GM12872 (cell line): ENCODE measurements around the gene BCAS4.

Source experiments
- CTCF ChIP-seq: IDR thresholded peaks from 3 replicates; pipeline ENCODE4 v1.5.1; 2011; ENCODE audit warnings: low read depth, mild to moderate bottlenecking, low read length, moderate library complexity; ENCODE audit not compliant: insufficient read depth

BCAS4 gene

GRCh38 chr20:50916934-50917333, 122.1 kb downstream of the BCAS4 start:
- no peak for TF ChIP-seq CTCF

GRCh38 chr20:50918403-50918802, 123.5 kb downstream of the BCAS4 start:
- no peak for TF ChIP-seq CTCF

- TF ChIP-seq CTCF = no peak
Observed at GRCh38 chr20:50919567-50919966, 124.7 kb downstream of the BCAS4 start.

GRCh38 chr20:50920997-50921396, 126.1 kb downstream of the BCAS4 start:
- TF ChIP-seq CTCF = no peak

GRCh38 chr20:50921803-50922501, 127.1 kb downstream of the BCAS4 start:
- TF ChIP-seq CTCF = no peak

- no peak for TF ChIP-seq CTCF
Observed at GRCh38 chr20:50924261-50924920, 129.5 kb downstream of the BCAS4 start.

- TF ChIP-seq CTCF = no peak
Observed at GRCh38 chr20:50926530-50926929, 131.7 kb downstream of the BCAS4 start.
